A673 (cell line): ENCODE data around the gene SLC26A4. TPM values are rescaled to one million over a fixed set of nuclear protein-coding genes. Genes with fewer than 3 reads are reported as not detected.

ENCODE experiments used
- BruUV-seq: library from RNA; stranded (reverse); fragments of 400-500 nt; replicated peaks from 2 replicates; lab custom pipeline; 2021; lab: Mats Ljungman, UMichigan
- CTCF ChIA-PET: fragments of 300-600 bp; sonication (Branson Sonifier 250); formaldehyde crosslinking; loops from one replicate; lab custom pipeline; 2022; ENCODE audit warnings: antibody characterized with exemption; lab: Charles Lee
- POLR2A ChIA-PET: fragments of 300-600 bp; sonication (Branson Sonifier 250); formaldehyde crosslinking; loops from one replicate; lab custom pipeline; 2022; ENCODE audit warnings: antibody characterized with exemption; ENCODE audit not compliant: low non-redundant PET; lab: Charles Lee
- DNase-seq: peaks from one replicate; pipeline ENCODE4 v3.0.0-alpha.2; 2015; ENCODE audit warnings: low spot score
- H3K27ac ChIP-seq: fragments of 200-600 bp; sonication (generic); 2 replicates; pipeline ENCODE4 v1.5.1; 2016; ENCODE audit warnings: mixed run types, low read depth, mild to moderate bottlenecking, mixed read lengths, antibody characterized with exemption, low read length; ENCODE audit not compliant: poor library complexity, severe bottlenecking
- H3K27me3 ChIP-seq: fragments of 200-600 bp; sonication (generic); replicated peaks from 2 replicates; pipeline ENCODE4 v1.6.1; 2017; ENCODE audit warnings: mixed run types, low read depth, mild to moderate bottlenecking, mixed read lengths, antibody characterized with exemption, low read length; ENCODE audit not compliant: insufficient read depth, poor library complexity
- H3K36me3 ChIP-seq: fragments of 200-600 bp; sonication (generic); 2 replicates; pipeline ENCODE4 v1.6.1; 2016; ENCODE audit warnings: mixed run types, mild to moderate bottlenecking, mixed read lengths, antibody characterized with exemption, low read length; ENCODE audit not compliant: insufficient read depth, poor library complexity, severe bottlenecking
- H3K4me1 ChIP-seq: fragments of 200-600 bp; sonication (generic); 2 replicates; pipeline ENCODE4 v1.6.1; 2017; ENCODE audit warnings: mixed run types, mild to moderate bottlenecking, mixed read lengths, antibody characterized with exemption, low read length; ENCODE audit not compliant: insufficient read depth, poor library complexity, severe bottlenecking
- H3K4me3 ChIP-seq: fragments of 200-600 bp; sonication (generic); 2 replicates; pipeline ENCODE4 v1.5.1; 2016; ENCODE audit warnings: low read depth, mixed run types, mild to moderate bottlenecking, mixed read lengths, low read length; ENCODE audit not compliant: poor library complexity, severe bottlenecking
- H3K9me3 ChIP-seq: fragments of 200-600 bp; sonication (generic); 2 replicates; pipeline ENCODE4 v1.6.1; 2016; ENCODE audit warnings: mixed run types, low read depth, mild to moderate bottlenecking, mixed read lengths, antibody characterized with exemption, low read length; ENCODE audit not compliant: poor library complexity, severe bottlenecking
- CTCF ChIP-seq: fragments of 300-800, 200-600 bp; sonication (generic); conservative IDR thresholded peaks from 2 replicates; pipeline ENCODE4 v1.5.1; 2017; ENCODE audit warnings: low read depth, mild to moderate bottlenecking, antibody characterized with exemption, low read length, moderate library complexity, mixed read lengths
- EZH2 ChIP-seq: fragments of 200-600 bp; sonication (generic); IDR thresholded peaks from 2 replicates; pipeline ENCODE4 v1.6.1; 2017; ENCODE audit warnings: borderline replicate concordance, low read depth, mild to moderate bottlenecking, mixed read lengths, antibody characterized with exemption, low read length; ENCODE audit not compliant: poor library complexity, severe bottlenecking
- intact Hi-C: fragments of 100-400 bp; cut with micrococcal nuclease; formaldehyde crosslinking; loops from one replicate; pipeline ENCODE4 v1.10.0; 2022; ENCODE audit not compliant: unreplicated experiment
- total RNA-seq: library from RNA; stranded (reverse); gene quantifications from 2 replicates; pipeline ENCODE4 v1.2.3, GENCODE V29; 2021

The SLC26A4 gene
- total RNA-seq, 1 experiment from 2014 or later: not detected

GRCh38 chr7:107718456-107719193 lies 58.0 kb downstream of the SLC26A4 start:
- no peak for DNase-seq
- Histone ChIP-seq H3K36me3 (no peaks in the 10 kb centered on the region), H3K27me3 (no peaks in the 10 kb centered on the region), H3K4me1 (no peaks in the 10 kb centered on the region), H3K27ac (no peak overlapping the region), H3K4me3 (no peak overlapping the region), H3K9me3 (no peaks in the 10 kb centered on the region)
- BruUV-seq: no TSS peak
- ChIA-PET POLR2A (no interaction called here), CTCF (no interaction called here)
- no peak for TF ChIP-seq CTCF
- TF ChIP-seq EZH2: no peak
- intact Hi-C loops: no loop called here

GRCh38 chr7:107721286-107721685 lies 60.7 kb downstream of the SLC26A4 start:
- CTCF ChIA-PET: no interaction called here
- TF ChIP-seq EZH2: no peak
- TF ChIP-seq CTCF: no peak
- H3K4me1 ChIP-seq: no peaks in the 10 kb centered on the region
- no peaks in the 10 kb centered on the region for H3K27me3 ChIP-seq
- no peak overlapping the region for H3K4me3 ChIP-seq
- POLR2A ChIA-PET: no interaction called here
- no peaks in the 10 kb centered on the region for H3K9me3 ChIP-seq
- no peak overlapping the region for H3K27ac ChIP-seq
- DNase-seq: no peak
- no TSS peak for BruUV-seq
- intact Hi-C loops: loop anchor here (10.0 kb wide), 2 partner anchors 136 to 776 kb away; partner anchors contain the start of gene BCAP29
- no peaks in the 10 kb centered on the region for H3K36me3 ChIP-seq

GRCh38 chr7:107723255-107723654 lies 62.6 kb downstream of the SLC26A4 start:
- no peaks in the 10 kb centered on the region for H3K4me1 ChIP-seq
- H3K27ac ChIP-seq: no peak overlapping the region
- DNase-seq: no peak
- no peaks in the 10 kb centered on the region for H3K36me3 ChIP-seq
- ChIA-PET POLR2A (no interaction called here), CTCF (no interaction called here)
- BruUV-seq: no TSS peak
- intact Hi-C loops: loop anchor here (10.0 kb wide), 2 partner anchors 138 to 778 kb away; partner anchors contain the start of gene BCAP29
- no peak overlapping the region for H3K4me3 ChIP-seq
- H3K27me3 ChIP-seq: no peaks in the 10 kb centered on the region
- no peak for TF ChIP-seq EZH2
- no peak for TF ChIP-seq CTCF
- H3K9me3 ChIP-seq: no peaks in the 10 kb centered on the region
